Prostate gland (tissue), 2 donors: ENCODE data around the gene SCYL3.

ENCODE experiments used
- POLR2A ChIP-seq: fragments of 450-650 bp; IDR thresholded peaks from one replicate; pipeline ENCODE4 v1.6.1; 2016; ENCODE audit warnings: antibody characterized with exemption, mild to moderate bottlenecking
- POLR2AphosphoS5 ChIP-seq: sonication (generic); formaldehyde crosslinking; IDR thresholded peaks from one replicate; pipeline ENCODE4 v1.6.1; 2017; ENCODE audit warnings: antibody characterized with exemption
- TF ChIP-seq, protein P1 (sequence below), 4 experiments: fragments of 200-600 bp in 2 of 4; fragments of 450-650 bp in 2 of 4; sonication (generic) in 2 of 4; IDR thresholded peaks; 1 replicate in 3 of 4; 2 replicates in 1 of 4; pipeline ENCODE4 v1.5.1; 2016 to 2019; ENCODE audit warnings: antibody characterized with exemption in 4 of 4, mild to moderate bottlenecking in 2 of 4, moderate library complexity in 2 of 4

DNA sequence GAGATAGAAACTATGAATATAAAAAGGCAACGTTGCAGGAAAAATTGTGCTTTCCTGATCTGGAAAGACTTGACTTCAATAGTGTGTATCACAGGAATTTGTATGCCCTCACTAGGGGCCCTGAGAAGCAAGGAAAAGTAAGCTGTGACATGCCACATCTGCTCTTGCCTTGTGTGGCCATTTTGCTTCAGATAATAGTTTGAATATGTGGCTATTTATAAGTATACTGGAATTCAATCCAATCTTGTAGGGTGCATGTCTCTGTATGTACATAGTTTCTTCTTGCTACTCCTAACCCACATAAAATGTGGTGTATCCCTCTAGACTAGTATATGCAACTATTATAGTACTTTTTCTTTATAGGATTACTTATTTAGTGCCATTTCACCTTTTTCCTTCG lies 31.1 kb upstream of the SCYL3 start:
- TF ChIP-seq, protein P1, sequence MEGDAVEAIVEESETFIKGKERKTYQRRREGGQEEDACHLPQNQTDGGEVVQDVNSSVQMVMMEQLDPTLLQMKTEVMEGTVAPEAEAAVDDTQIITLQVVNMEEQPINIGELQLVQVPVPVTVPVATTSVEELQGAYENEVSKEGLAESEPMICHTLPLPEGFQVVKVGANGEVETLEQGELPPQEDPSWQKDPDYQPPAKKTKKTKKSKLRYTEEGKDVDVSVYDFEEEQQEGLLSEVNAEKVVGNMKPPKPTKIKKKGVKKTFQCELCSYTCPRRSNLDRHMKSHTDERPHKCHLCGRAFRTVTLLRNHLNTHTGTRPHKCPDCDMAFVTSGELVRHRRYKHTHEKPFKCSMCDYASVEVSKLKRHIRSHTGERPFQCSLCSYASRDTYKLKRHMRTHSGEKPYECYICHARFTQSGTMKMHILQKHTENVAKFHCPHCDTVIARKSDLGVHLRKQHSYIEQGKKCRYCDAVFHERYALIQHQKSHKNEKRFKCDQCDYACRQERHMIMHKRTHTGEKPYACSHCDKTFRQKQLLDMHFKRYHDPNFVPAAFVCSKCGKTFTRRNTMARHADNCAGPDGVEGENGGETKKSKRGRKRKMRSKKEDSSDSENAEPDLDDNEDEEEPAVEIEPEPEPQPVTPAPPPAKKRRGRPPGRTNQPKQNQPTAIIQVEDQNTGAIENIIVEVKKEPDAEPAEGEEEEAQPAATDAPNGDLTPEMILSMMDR (IDR thresholded peaks at IDR 0.05), result no peak
- no peak for TF ChIP-seq POLR2AphosphoS5
- TF ChIP-seq POLR2A, result no peak
